HCT116 (cell line): ENCODE results near the gene TEKTIP1.

Experiments
- CEBPB ChIP-seq: IDR thresholded peaks from 2 replicates; pipeline ENCODE4 v1.6.1; 2012; ENCODE audit warnings: low read depth
- EGR1 ChIP-seq: IDR thresholded peaks from 2 replicates; pipeline ENCODE4 v1.6.1; 2012; ENCODE audit warnings: low read depth
- JUND ChIP-seq: IDR thresholded peaks from 2 replicates; pipeline ENCODE4 v1.6.1; 2012
- MAX ChIP-seq: IDR thresholded peaks from 2 replicates; pipeline ENCODE4 v1.6.1; 2012
- POLR2A ChIP-seq: IDR thresholded peaks from 2 replicates; pipeline ENCODE4 v1.7.0; 2011; ENCODE audit warnings: borderline replicate concordance; ENCODE audit not compliant: insufficient read depth, insufficient read length; ENCODE audit errors: extremely low read depth
- REST ChIP-seq: IDR thresholded peaks from 2 replicates; pipeline ENCODE4 v1.6.1; 2012; ENCODE audit warnings: low read depth
- TCF7L2 ChIP-seq: IDR thresholded peaks from 2 replicates; pipeline ENCODE4 v1.7.0; 2011; ENCODE audit warnings: borderline replicate concordance, inconsistent platforms; ENCODE audit not compliant: insufficient read depth, insufficient read length; ENCODE audit errors: extremely low read depth
- ZBTB33 ChIP-seq: IDR thresholded peaks from 2 replicates; pipeline ENCODE4 v1.6.1; 2011; ENCODE audit warnings: mild to moderate bottlenecking, low read length, moderate library complexity; ENCODE audit not compliant: insufficient replicate concordance; ENCODE audit errors: extremely low read depth
- ZNF274 ChIP-seq: fragments of 200-500 bp; sonication (Bioruptor generic); IDR thresholded peaks from 2 replicates; pipeline ENCODE4 v1.6.1; 2014; ENCODE audit warnings: mild to moderate bottlenecking, low read depth, low read length, inconsistent platforms
- TF ChIP-seq, protein P1 (sequence below), 3 experiments: fragments of 200-600 bp in 1 of 3; sonication (generic) in 1 of 3; IDR thresholded peaks in 2 of 3; conservative IDR thresholded peaks in 1 of 3; 2 replicates each; pipeline ENCODE4 v1.5.1; 2012 to 2017; ENCODE audit warnings: low read depth in 2 of 3, low read length in 2 of 3, antibody characterized with exemption in 1 of 3, borderline replicate concordance in 1 of 3, control low read depth in 1 of 3, mild to moderate bottlenecking in 1 of 3, mixed read lengths in 1 of 3, mixed run types in 1 of 3, moderate library complexity in 1 of 3; ENCODE audit not compliant: insufficient read depth in 1 of 3

- TF ChIP-seq, protein P1, sequence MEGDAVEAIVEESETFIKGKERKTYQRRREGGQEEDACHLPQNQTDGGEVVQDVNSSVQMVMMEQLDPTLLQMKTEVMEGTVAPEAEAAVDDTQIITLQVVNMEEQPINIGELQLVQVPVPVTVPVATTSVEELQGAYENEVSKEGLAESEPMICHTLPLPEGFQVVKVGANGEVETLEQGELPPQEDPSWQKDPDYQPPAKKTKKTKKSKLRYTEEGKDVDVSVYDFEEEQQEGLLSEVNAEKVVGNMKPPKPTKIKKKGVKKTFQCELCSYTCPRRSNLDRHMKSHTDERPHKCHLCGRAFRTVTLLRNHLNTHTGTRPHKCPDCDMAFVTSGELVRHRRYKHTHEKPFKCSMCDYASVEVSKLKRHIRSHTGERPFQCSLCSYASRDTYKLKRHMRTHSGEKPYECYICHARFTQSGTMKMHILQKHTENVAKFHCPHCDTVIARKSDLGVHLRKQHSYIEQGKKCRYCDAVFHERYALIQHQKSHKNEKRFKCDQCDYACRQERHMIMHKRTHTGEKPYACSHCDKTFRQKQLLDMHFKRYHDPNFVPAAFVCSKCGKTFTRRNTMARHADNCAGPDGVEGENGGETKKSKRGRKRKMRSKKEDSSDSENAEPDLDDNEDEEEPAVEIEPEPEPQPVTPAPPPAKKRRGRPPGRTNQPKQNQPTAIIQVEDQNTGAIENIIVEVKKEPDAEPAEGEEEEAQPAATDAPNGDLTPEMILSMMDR (IDR thresholded peaks at IDR 0.05 in 2 of 3, conservative IDR thresholded peaks at IDR 0.05 in 1 of 3; ENCODE audit: borderline replicate concordance in 1 of 3, insufficient read depth in 1 of 3, low read depth in 2 of 3, low read length in 2 of 3): no peak
- TF ChIP-seq REST (no peak), MAX (no peak), POLR2A (no peak), TCF7L2 (no peak), EGR1 (no peak), ZBTB33 (no peak), ZNF274 (no peak), CEBPB (no peak), JUND (no peak)
Observed at GRCh38 chr19:3533033-3533432, 5.9 kb upstream of the TEKTIP1 start.
